Tibial artery (tissue), 4 donors: ENCODE measurements around the gene XYLT2.

Source experiments
- DNase-seq, 2 donors: peaks; one replicate each; pipeline ENCODE4 v3.0.0-alpha.2; 2019
- H3K27ac ChIP-seq, 2 donors: fragments of 200-600 bp; sonication (generic) in 1 of 2; 1 replicate in 1 of 2; 2 replicates in 1 of 2; pipeline ENCODE4 v1.5.1; 2018 to 2019; ENCODE audit warnings: mild to moderate bottlenecking in 1 of 2
- H3K27me3 ChIP-seq, 2 donors: fragments of 200-600 bp; sonication (generic) in 1 of 2; one replicate each; pipeline versions ENCODE4 v1.5.1 to v1.6.0; 2016 to 2019
- H3K36me3 ChIP-seq, 3 donors: fragments of 200-600 bp; sonication (generic) in 2 of 3; one replicate each; pipeline ENCODE4 v1.5.1; 2016 to 2019; ENCODE audit warnings: mild to moderate bottlenecking in 2 of 3
- H3K4me1 ChIP-seq, 4 donors: fragments of 200-600 bp; sonication (generic) in 2 of 4; 1 replicate in 3 of 4; 2 replicates in 1 of 4; pipeline ENCODE4 v1.5.1; 2016 to 2019
- H3K4me3 ChIP-seq, 2 donors: fragments of 200-600 bp; sonication (generic) in 1 of 2; 1 replicate in 1 of 2; 2 replicates in 1 of 2; pipeline ENCODE4 v1.5.1; 2018 to 2019; ENCODE audit warnings: mild to moderate bottlenecking in 2 of 2
- H3K9me3 ChIP-seq, 3 donors: fragments of 200-600 bp; sonication (generic) in 1 of 3; one replicate each; pipeline ENCODE4 v1.5.1; 2016 to 2019
- intact Hi-C: fragments of 100-400 bp; cut with DNase I; formaldehyde crosslinking; loops from one replicate; pipeline ENCODE4 v1.15.0; 2023; ENCODE audit warnings: low total_unique reads
- TF ChIP-seq, protein P1 (sequence below), 2 experiments: fragments of 200-600 bp in 1 of 2; fragments of 450-650 bp in 1 of 2; IDR thresholded peaks; one replicate each; pipeline ENCODE4 v1.5.1; 2017 to 2019; ENCODE audit warnings: antibody characterized with exemption in 2 of 2, mild to moderate bottlenecking in 1 of 2, moderate library complexity in 1 of 2

Gene XYLT2

DNA sequence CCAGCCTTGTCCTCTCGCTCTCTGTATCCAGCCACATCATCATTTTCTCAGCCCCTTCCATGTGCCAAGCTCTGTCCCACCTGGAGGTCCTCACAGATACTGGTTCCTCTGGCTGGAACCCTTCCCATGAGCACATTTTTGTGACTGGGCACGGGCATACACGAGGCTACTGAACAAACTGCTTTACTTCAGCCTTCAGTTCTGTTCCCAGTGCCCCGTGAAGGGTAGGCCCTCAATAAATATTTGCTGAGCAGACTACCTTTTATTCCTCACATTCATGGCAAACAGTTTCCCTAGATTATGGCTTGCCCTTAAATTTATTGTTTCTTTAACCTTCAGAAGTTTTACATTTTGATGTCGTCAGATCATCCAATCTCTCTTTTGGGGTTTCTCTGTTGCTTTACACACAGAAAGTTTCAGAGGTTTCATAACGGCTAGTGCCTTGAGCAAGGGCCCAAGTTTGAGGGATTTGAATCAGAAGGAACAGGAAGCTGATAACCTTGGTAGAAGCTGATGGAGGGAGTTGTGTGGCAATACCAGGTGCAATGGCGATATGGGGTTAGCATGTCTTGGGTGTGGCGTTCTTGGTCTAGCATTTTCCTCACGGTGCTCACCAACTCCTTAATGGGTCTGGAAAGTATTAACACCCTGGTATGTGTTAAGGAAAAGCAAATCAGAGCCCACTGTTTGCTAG lies 43.9 kb upstream of the XYLT2 start:
- Histone ChIP-seq H3K36me3 (no peaks in the 10 kb centered on the region), H3K9me3 (no peaks in the 10 kb centered on the region), H3K27me3 (no peaks in the 10 kb centered on the region), H3K27ac (no peak overlapping the region), H3K4me1 (peaks cover 0 to 17% (median 12%) of the 10 kb centered on the region in 4 donors), H3K4me3 (no peak overlapping the region)
- DNase-seq: no peak
- TF ChIP-seq, protein P1, sequence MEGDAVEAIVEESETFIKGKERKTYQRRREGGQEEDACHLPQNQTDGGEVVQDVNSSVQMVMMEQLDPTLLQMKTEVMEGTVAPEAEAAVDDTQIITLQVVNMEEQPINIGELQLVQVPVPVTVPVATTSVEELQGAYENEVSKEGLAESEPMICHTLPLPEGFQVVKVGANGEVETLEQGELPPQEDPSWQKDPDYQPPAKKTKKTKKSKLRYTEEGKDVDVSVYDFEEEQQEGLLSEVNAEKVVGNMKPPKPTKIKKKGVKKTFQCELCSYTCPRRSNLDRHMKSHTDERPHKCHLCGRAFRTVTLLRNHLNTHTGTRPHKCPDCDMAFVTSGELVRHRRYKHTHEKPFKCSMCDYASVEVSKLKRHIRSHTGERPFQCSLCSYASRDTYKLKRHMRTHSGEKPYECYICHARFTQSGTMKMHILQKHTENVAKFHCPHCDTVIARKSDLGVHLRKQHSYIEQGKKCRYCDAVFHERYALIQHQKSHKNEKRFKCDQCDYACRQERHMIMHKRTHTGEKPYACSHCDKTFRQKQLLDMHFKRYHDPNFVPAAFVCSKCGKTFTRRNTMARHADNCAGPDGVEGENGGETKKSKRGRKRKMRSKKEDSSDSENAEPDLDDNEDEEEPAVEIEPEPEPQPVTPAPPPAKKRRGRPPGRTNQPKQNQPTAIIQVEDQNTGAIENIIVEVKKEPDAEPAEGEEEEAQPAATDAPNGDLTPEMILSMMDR (IDR thresholded peaks at IDR 0.05): no peak
- intact Hi-C loops: loop anchor here (10.0 kb wide), 1 partner anchor 277 kb away; no protein-coding TSS in a partner anchor

DNA sequence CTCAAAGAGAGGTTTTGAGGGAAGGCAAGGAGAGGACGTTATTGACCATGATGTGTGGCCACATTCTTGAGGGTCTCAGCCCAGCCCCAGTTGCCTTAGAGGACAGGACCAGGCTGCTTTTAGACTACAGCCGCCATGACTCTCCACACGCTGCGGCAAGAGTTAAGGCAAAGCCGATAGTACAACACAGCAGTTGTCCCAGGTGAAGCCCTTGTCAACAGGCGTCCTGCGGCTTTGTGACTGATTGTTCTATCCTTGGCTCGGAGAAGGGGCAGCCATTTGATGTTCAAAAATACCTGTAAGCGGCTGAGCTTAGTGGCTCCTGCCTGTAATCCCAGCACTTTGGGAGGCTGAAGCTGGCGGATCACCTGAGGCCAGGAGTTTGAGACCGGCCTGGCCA lies 42.9 kb upstream of the XYLT2 start:
- TF ChIP-seq, protein P1 (IDR thresholded peaks at IDR 0.05): no peak

DNA sequence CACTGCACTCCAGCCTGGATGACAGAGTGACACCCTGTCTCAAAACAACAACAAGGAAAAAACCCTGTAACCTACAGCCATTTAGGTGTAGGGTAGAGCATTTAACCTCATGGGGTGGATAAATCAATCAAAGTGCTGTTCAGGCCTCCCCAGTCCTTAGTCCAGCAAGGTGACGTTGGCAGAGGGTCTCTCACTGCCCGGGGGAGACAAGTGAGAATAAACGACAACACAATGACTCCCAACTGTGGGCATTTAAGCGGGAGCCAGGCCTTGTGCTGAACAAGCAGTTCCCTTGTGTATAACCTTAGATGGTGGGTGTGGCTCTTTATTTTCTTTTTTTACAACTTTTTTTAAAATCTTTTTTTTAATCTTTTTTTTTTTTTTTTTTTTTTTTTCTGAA lies 42.3 kb upstream of the XYLT2 start:
- no peak for DNase-seq
- TF ChIP-seq, protein P1 (IDR thresholded peaks at IDR 0.05): no peak
- intact Hi-C loops: loop anchor here (10.0 kb wide), 1 partner anchor 279 kb away; no protein-coding TSS in a partner anchor

More for the DNA sequence above, 42.9 kb upstream of the XYLT2 start:
- H3K9me3 ChIP-seq: no peaks in the 10 kb centered on the region
- H3K27me3 ChIP-seq: no peaks in the 10 kb centered on the region
- no peak overlapping the region for H3K27ac ChIP-seq
- H3K36me3 ChIP-seq: no peaks in the 10 kb centered on the region
- no peak for DNase-seq
- no peak overlapping the region for H3K4me3 ChIP-seq
- peaks cover 0 to 17% (median 12%) of the 10 kb centered on the region in 4 donors for H3K4me1 ChIP-seq
- intact Hi-C loops: loop anchor here (10.0 kb wide), 1 partner anchor 278 kb away; no protein-coding TSS in a partner anchor

DNA sequence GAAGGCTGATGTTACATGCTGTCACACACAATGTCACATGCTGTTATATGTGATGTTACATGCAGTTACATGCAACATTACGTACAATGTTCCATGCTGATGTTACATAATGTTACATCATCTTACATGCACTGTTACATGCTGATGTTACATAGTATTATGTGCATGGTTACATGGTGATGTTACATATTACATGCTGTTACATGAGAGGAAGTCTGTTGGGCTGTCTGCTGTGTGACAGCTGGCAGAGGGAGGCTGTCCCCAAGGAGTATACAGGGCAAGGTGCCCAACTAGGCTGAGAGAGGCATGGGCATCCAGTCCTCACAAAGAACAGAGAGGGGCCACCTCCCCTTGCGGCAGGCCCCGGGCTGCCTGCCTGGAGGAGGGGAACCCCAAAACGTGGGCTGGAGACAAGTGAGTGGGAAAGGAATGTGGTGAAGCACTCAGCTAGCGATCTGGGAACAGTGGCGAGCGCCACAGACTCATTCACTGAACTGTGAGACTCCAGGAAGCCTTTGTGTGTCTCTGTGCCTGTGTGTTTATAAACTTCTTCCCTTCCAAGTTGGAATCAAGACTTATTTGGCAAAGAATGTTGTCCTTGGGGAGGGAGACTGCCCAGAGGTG lies 41.0 kb upstream of the XYLT2 start:
- intact Hi-C loops: loop anchor here (10.0 kb wide), 1 partner anchor 280 kb away; no protein-coding TSS in a partner anchor
- peak overlapping the region; percentile 21 to 36 for H3K27ac ChIP-seq
- H3K36me3 ChIP-seq: no peaks in the 10 kb centered on the region
- DNase-seq: no peak
- peaks cover 0 to under 1% of the 10 kb centered on the region in 2 donors for H3K27me3 ChIP-seq
- H3K4me1 ChIP-seq: peaks cover 0 to 17% (median 12%) of the 10 kb centered on the region in 4 donors
- H3K4me3 ChIP-seq: no peak overlapping the region
- no peaks in the 10 kb centered on the region for H3K9me3 ChIP-seq
- TF ChIP-seq, protein P1 (IDR thresholded peaks at IDR 0.05): no peak

More for the DNA sequence above, 42.3 kb upstream of the XYLT2 start:
- no peak overlapping the region for H3K27ac ChIP-seq
- no peaks in the 10 kb centered on the region for H3K36me3 ChIP-seq
- no peaks in the 10 kb centered on the region for H3K9me3 ChIP-seq
- peaks cover 0 to 17% (median 12%) of the 10 kb centered on the region in 4 donors for H3K4me1 ChIP-seq
- no peaks in the 10 kb centered on the region for H3K27me3 ChIP-seq
- no peak overlapping the region for H3K4me3 ChIP-seq

DNA sequence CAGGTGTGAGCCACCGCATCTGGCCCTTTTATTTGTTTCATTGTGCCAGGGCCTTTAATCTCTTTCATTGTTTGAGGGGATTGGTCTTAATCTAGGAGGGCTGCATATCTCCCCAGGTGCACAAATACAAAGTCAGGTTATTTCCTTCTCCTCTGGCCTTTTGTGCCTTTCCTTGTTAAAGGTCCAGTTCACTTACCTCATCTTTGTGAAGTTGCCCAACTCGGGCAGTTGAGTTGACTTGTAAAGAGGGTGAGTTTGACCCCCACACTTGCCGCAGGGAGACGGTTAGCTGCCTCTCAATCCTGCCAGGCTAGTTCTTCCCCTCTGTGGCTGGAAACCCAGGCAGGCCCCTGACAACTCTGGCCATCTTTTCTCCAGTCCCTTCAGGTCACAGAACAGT lies 38.3 kb upstream of the XYLT2 start:
- no peak for DNase-seq
- Histone ChIP-seq H3K4me1 (peaks cover 0 to 17% (median 12%) of the 10 kb centered on the region in 4 donors), H3K9me3 (no peaks in the 10 kb centered on the region), H3K27ac (no peak overlapping the region), H3K27me3 (peaks cover 0 to 15% of the 10 kb centered on the region in 2 donors), H3K4me3 (no peak overlapping the region), H3K36me3 (no peaks in the 10 kb centered on the region)
- TF ChIP-seq, protein P1 (IDR thresholded peaks at IDR 0.05): no peak
- intact Hi-C loops: loop anchor here (10.0 kb wide), 1 partner anchor 283 kb away; no protein-coding TSS in a partner anchor
